ENCODE data around the gene MYL3. TPM values are rescaled to one million over a fixed set of nuclear protein-coding genes. Genes with fewer than 3 reads are reported as not detected.

MYL3 gene
- polyA plus RNA-seq, 4 donors, result 8.9 to 23.7 (median 21.1) TPM

GRCh38 chr3:46883830-46884185, 20.6 kb upstream of the MYL3 start:
- DNase-seq (ENCODE audit: low read depth in 4 of 4, low spot score in 3 of 4), result no peak

GRCh38 chr3:46883054-46883829, 20.0 kb upstream of the MYL3 start:
- DNase-seq (ENCODE audit: low read depth in 4 of 4, low spot score in 3 of 4), result no peak

GRCh38 chr3:46882377-46883053, 19.3 kb upstream of the MYL3 start:
- peak in 1 of 4 donors; percentile 59 for DNase-seq (ENCODE audit: low read depth in 4 of 4, low spot score in 3 of 4)

- DNase-seq (ENCODE audit: low read depth in 4 of 4, low spot score in 3 of 4), result no peak
Measured at GRCh38 chr3:46881596-46882376, 18.5 kb upstream of the MYL3 start.

- DNase-seq (ENCODE audit: low read depth in 4 of 4, low spot score in 3 of 4), result no peak
Measured at GRCh38 chr3:46880884-46881595, 17.8 kb upstream of the MYL3 start.

- DNase-seq (ENCODE audit: low read depth in 4 of 4, low spot score in 3 of 4), result no peak
Measured at GRCh38 chr3:46878781-46879436, 15.7 kb upstream of the MYL3 start.

GRCh38 chr3:46877406-46878125, 14.3 kb upstream of the MYL3 start, which contains the start of gene PTH1R:
Gene PTH1R, plus strand, starts transcription at chr3:46877721. Its CDS starts 5,839 bp downstream, at chr3:46883560.
- DNase-seq (ENCODE audit: low read depth in 4 of 4, low spot score in 3 of 4), result no peak

GRCh38 chr3:46876313-46877300, 13.4 kb upstream of the MYL3 start:
- no peak for DNase-seq (ENCODE audit: low read depth in 4 of 4, low spot score in 3 of 4)

- DNase-seq (ENCODE audit: low read depth in 4 of 4, low spot score in 3 of 4), result no peak
Measured at GRCh38 chr3:46875560-46875959, 12.3 kb upstream of the MYL3 start.

GRCh38 chr3:46874430-46874829, 11.2 kb upstream of the MYL3 start:
- DNase-seq (ENCODE audit: low read depth in 4 of 4, low spot score in 3 of 4), result peak in 1 of 4 donors; percentile 57

GRCh38 chr3:46873521-46873920, 10.3 kb upstream of the MYL3 start:
- DNase-seq (ENCODE audit: low read depth in 4 of 4, low spot score in 3 of 4), result no peak

- no peak for DNase-seq (ENCODE audit: low read depth in 4 of 4, low spot score in 3 of 4)
Measured at GRCh38 chr3:46871222-46871621, 8.0 kb upstream of the MYL3 start.

- no peak for DNase-seq (ENCODE audit: low read depth in 4 of 4, low spot score in 3 of 4)
Measured at GRCh38 chr3:46870651-46871050, 7.4 kb upstream of the MYL3 start.

GRCh38 chr3:46869440-46869839, 6.2 kb upstream of the MYL3 start:
- DNase-seq (ENCODE audit: low read depth in 4 of 4, low spot score in 3 of 4), result no peak

- DNase-seq (ENCODE audit: low read depth in 4 of 4, low spot score in 3 of 4), result no peak
Measured at GRCh38 chr3:46868948-46869347, 5.7 kb upstream of the MYL3 start.

GRCh38 chr3:46868287-46868686, 5.0 kb upstream of the MYL3 start:
- no peak for DNase-seq (ENCODE audit: low read depth in 4 of 4, low spot score in 3 of 4)

- DNase-seq (ENCODE audit: low read depth in 4 of 4, low spot score in 3 of 4), result no peak
Measured at GRCh38 chr3:46867550-46867898, 4.3 kb upstream of the MYL3 start.

- DNase-seq (ENCODE audit: low read depth in 4 of 4, low spot score in 3 of 4), result no peak
Measured at GRCh38 chr3:46866720-46867549, 3.7 kb upstream of the MYL3 start.
